Stimulated activated CD8-positive, alpha-beta memory T cell treated with anti-CD3 and anti-CD28 coated beads, Interleukin-4, amount 100 ng/mL, for 4 hours (primary cell): Measurements from ENCODE around the gene MGLL.

Experiments used
- DNase-seq, 2 donors: peaks; one replicate each; pipeline ENCODE4 v3.0.0-alpha.2; 2020; ENCODE audit warnings: low read depth in 2 of 2, low spot score in 1 of 2

Gene MGLL

DNA sequence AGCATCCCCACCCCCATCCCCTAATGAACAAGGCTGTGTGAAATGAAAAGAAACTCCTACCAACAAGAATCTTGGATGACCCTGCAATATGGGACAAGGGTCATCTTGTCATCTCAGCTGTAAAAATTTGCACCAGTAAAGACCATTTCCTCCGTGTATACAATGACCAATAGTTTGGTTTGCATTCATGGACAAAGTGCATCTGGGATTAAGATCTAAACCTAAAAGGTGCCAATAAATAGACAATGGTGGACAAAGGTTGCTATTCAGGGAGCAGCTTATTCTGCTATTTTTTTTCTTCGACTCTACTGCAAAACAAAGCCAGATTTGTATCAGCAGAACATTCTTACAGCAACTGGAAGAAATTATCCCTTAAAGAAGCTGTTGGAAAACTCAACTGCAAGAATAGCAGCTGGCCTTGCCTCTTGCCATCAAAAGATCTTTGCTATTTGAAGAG is 8.0 kb downstream of the MGLL start:
- DNase-seq: no peak

DNA sequence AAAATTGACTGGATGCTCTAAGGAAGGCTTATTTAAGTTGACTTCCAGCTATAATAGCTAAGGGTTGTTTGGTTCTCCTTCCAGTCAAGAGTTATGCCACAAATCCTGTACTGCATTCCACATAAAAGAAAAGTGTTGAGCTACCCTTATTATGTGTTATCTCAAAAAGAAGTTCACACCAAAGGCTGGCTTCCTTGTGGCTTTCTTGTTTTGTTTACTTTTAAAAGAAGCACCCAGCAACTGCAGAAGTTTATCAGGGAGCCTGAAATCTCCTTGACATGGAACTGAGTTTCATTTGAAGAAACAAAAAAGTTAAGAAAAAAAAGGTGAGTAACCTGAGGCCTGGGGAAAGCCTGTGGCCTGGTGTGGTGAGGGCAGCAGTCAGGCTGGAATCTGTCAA is 10.2 kb downstream of the MGLL start:
- DNase-seq: no peak

DNA sequence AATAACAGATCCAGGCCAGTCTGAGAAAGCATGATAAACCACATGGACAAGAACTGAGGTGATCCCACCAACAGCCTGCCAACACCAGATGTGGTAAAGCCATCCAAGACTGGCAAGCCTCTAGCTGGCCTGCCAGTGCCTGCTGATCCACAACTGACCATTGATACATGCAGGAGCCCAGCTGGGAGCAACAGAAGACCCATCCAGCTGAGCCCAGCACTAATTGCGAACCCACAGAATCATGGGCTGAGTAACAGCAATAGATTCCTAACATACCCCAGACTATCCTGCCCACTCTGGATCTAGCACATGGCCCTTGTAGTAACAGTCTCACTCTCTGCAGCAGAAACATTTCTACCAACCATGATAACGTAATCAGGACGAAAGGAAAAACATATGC is 10.6 kb downstream of the MGLL start:
- DNase-seq: no peak

DNA sequence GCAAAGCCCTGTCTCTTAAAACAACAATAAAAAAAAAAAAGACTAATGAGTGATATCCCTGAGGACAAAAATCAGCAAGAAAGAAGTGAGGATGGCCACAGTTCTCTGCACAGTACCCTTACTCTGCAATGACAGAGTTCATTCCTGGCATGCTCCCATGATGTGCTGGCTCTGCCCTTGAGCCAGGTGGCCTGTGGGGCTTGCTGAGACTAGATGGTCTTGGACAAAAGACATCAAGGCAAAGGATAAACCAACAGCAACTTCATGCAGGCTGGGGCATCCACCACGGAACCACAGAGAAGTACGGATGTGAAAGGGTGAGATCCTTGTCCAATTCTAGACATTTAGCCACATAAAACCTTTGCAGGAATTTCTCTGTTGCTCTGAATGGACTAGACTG is 12.7 kb downstream of the MGLL start:
- DNase-seq: no peak

DNA sequence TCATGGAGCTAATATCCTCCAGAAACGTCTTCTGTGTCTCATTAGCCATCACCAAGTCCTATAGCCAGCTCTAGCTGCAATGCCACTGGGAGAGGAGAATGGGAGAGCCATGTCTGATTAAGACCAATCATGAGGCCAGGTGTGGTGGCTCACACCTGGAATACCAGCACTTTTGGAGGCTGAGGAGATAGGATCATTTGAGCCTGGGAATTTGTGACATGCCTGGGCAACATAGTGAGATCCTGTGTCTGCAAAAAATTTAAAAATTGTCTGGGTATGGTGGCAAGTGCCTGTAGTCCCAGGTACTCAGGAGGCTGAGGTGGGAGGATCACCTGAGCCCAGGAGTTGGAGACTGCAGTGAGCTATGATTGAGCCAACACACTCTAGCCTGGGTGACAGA is 13.1 kb downstream of the MGLL start:
- DNase-seq: no peak

DNA sequence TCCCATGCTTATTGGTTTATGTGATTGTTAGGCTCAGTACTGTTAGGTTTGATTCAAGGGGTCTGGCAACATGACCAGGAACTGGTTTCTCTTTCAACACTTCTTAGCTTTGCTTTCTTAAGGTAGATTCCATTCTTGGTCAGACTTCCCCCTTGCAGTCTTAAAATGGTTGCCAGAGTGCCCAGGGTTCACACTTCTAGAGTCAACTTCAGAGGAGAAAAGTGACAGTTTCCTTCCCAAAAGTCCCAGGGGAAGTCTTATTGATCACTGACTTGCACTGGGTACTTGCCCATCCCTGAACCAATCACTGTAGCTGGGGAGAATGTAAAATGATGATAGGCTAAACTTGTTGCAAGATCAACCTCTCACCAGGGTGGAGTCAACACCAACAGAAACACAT is 14.1 kb downstream of the MGLL start:
- no peak for DNase-seq

DNA sequence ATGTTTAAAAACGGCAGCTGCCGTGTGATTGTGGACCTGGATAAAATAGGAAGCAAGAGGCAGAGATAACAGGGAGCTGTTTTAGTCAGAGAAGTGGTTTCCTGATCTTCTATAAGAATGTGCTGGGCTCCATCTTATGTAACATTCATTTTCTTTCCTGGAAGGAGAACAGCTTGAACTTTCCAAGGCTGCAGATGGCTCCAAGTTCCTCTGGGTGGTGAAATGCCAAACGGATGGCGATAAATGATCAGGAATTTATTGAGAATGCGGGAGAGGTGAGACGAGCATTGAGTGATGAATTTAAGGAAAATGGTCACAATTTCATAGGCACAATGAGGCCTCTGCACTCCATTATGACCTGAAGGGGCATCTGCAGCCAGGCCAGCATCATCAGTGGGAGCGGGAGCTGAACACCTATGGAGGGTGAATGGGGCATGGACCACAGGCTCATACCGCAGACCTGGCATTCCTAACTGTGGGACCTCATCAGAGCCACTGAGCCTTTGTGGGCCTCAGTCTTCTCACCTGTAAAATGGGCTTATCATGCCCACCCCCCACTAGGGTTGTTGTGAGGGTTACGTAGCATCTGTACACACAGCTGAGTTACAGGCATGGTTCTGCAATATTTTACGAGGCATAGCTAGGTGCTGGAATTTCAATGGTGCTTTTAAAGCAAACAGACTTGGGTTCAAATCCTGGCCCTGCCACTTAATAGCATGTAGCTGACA is 17.1 kb downstream of the MGLL start:
- DNase-seq: no peak

DNA sequence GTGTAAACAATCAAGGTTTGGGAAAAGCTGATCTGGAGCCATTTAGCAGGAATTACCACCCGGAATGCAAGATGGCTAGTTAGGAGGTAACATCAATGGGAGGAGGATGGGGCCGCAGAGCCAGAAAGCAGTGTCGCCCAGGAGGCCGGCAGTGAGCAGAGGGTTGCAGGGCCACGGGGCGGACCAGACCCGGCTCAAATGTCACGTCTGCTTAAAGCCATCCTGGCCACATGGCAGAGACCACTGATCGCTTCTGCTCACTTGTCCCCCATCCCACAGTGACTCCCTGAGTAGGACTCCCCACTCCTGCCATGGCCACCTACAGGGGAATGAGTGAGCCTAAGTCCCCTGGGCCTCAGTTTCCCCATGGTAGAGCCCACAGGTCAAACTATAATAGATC is 18.2 kb downstream of the MGLL start:
- no peak for DNase-seq

DNA sequence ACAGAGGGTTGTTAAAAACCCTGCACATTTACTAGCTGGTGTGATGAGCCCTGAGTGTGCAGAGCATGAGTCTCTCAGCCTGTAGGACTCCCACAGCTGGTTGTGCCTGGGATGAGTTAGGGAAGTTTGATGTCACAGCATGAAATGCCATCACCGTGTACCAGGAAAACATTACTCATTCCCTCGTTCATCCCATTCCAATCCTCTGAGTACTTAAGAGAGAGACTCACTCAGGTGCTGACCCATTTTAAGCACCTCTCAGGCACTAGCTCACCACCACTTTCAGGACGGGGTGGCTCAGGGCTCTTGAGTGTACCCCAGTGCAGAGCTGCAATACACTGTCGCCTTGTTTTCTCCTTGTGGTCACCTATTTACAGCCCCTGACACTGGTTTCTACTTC is 18.7 kb downstream of the MGLL start:
- DNase-seq: no peak

DNA sequence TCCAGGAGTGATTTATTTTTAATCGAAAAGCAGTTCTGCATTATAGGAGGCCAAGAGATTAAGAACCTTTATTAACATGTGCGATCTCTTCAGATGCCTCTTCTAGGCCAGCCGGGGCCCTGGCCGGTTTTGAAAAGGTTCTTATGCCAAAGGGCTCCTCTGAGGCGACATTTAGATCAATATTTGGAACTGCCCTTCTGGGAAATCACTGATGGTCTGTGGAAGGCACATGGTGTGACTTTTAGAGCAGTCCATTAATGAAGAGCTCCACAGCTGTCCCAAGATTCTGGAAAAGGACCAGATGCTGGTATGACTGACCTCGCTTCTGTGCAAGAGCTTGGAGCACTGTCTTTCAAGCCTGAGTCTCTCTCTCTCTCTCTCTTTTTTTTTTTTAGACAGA is 19.7 kb downstream of the MGLL start:
- no peak for DNase-seq

DNA sequence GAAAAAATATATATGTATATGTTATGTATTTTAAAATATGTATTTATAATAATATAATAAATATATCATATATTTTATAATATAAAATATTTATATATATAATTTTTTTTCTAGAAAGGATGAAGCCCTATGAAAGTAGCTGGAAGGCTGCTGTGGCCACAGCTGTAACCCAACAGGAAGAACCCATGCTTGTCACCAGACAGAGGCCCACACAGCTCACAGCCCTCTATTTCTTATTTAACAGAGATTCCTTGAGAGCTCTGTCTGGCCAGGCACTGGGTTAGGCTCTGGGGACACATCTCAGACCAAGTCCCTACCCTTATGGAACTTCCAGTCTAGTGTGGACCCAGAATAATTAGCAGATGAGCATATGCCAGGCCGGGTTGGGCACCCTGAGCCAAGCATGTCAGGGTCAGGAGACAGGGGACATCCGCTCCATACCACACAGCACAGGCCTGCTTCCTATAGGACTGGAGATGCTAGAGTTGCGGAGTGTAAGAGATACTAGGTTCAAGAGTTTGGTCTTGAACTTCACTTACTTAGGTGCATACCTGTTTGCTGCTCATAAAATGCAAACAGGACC is 20.5 kb downstream of the MGLL start:
- no peak for DNase-seq

DNA sequence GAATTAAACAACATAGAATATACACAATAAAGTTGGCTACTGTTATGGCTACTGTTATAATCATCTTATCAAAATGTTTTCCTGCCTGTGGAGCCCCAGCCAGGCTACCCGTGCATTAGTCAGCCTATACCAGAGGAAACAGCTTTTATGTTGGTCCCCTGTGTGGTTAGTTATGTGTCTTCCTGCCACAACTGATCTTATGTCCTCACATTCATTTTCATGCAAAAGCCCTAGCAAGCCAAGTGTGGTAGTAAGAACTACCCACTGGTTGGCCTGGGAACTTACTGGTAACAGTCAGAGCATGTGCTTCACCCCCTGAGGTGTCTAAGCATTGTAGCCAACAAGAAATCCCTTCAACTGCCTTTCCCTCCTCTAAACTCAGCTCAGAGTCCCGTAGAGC is 21.8 kb downstream of the MGLL start:
- no peak for DNase-seq

DNA sequence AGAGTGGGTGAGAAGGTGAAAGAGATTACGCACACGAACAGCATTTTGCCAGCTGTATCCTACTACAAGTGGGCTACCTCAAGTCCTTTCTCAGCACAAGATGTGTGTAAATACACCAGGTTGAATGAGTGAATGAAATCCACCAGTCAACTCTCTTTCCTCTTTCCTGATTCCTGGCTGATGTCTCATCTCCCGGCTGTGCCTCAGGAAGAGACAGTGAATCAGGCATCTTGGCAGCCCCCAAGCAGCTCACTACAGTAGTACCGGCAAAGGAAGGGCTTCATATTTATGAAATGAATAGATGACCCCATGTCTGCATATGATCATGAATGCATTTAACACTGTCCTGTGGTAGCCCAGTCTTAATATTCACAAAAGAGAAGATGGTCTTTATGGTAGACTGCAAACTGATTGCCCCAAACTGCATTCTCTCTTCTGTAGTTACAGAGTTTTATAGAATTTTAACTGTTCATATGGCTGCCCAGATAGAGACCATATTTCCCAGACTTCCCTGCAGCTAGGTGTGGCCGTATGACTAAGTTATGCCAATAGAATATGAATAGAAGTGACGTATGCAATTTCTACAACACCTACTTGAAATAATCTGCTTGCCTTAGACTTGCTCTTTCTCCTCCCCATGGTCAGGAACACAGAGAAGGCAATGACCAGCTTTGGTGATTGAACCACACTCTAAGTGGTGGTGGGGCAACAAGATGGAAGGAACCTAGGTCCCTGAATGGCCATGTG is 22.7 kb downstream of the MGLL start:
- no peak for DNase-seq

DNA sequence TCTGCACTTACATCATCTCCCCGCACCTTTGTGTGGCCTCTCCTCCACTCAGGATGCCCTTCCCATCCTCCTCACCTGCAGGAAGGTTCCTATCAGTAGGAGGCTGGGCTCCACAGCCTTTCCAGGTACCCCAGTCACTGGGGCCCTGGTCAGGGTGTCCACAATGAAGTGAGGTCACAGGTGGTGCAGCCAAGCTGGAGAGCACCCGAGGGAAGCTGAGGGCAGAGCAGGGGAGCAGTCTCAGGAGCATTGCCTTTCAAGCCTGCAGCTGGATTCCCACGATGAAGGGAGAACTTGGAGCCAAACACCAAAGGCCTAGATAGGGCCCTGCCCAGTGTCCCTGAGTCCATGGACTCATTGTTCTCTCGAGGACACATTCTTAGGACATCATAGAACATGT is 23.6 kb downstream of the MGLL start:
- no peak for DNase-seq

DNA sequence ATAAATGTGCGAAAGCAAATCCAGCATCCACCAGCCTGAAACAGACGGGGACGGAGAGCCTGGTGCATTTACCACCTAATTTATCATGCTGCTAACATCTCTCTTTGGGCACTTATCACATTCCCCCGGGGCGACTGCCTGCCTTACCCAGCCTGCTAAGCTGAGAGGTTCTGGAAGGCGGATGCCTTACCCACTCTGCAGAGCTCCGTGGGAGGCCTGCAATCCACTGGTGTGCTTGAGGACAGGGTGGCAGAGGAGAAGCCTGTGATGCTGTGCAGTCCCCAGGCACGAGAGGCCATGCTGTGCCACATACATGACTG is 25.5 kb downstream of the MGLL start:
- DNase-seq: no peak

DNA sequence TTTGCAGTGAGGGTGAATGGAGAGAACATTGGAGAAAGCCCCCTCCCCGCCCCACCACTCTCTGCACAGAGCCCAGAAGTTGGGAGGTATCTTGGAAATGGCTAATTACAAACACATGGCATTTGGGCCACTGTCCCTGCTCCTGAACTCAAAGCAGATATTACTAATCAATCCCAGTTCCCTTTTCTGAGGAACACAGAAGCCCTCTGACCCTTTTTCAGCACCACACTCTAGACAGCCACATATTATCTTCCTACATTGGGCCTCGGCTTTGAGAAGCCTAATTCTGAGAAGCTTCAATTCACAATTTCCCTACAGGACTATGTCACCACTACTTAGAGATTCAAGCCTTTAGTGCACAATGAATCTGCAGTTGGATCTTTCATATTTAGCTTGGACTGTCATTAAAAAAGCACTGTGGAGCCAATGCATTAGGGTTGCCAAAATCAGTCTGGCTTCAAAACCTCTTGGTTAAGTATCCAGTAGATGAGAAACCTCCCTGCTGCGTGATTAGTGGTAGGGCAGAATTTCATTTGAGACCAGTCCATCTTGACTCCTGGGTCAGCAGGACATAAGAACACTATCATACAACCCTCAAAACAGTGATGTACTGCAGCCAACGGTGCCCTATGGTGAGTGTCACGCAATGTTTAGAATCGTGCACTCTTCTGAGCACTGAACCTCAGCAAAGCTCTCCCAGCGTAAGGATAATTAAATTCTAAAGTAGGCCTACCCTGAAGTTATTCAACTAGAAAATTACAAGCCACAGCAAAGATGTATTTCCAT is 26.1 kb downstream of the MGLL start:
- DNase-seq: no peak

DNA sequence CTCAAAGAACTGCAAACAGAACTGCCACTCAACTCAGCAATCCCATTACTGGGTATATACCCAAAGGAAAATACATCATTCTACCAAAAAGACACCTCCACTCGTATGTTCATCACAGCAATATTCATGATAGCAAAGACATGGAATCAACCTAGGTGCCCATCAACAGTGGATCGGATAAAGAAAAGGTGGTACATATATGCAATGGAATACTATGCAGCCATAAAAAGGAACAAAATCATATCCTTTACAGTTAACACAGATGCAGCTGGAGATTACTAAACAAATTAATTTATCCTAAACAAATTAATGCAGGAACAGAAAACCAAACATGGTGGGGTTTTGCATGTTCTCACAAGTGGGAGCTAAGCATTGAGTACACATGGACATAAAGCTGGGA is 27.3 kb downstream of the MGLL start:
- no peak for DNase-seq

DNA sequence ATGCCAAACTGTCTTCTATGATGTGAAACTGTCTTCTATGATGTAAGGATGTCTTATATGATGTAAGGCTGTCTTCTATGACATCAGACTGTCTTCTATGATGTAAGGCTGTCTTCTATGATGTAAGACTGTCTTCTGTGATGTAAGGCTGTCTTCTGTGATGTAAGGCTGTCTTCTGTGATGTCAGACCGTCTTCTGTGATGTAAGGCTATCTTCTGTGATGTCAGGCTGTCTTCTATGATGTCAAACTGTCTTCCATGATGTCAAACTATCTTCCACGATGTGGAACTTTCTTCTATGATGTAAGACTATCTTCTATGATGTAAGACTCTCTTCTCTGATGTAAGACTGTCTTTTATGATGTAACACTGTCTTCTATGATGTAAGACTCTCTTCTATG is 27.9 kb downstream of the MGLL start:
- DNase-seq: no peak

DNA sequence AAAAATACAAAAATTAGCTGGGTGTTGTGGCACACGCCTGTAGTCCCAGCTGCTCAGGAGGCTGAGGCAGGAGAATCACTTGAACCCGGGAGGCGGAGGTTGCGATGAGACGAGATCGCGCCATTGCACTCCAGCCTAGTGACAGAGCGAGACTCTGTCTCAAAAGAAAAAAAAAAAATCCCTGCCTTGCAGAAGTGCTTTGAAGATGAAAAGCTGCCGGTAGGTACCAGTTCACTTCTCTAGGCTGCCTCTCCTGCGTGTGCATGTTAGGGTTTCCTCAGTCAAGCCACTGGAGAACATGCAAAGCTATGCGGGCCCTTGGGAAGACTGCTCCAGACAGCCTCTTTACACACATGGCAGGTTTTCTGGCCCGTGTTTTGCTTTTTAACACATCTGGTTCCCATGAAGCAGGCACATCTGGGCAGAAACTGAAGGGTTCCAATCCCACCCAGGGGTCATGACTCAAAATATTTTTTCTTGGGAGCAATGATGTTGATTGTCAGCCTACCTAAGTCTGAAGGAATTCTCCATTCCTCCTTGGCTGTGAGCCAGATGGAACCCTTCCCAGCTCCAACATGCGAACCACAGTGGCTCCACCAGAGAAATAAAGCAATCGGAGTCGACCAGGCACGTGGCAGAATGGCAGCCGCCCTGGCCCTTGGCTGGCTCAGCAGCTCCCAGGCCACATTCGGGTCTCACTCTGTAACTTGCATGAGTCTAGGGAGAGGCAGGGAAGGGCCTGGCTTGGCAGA is 29.6 kb downstream of the MGLL start:
- no peak for DNase-seq

DNA sequence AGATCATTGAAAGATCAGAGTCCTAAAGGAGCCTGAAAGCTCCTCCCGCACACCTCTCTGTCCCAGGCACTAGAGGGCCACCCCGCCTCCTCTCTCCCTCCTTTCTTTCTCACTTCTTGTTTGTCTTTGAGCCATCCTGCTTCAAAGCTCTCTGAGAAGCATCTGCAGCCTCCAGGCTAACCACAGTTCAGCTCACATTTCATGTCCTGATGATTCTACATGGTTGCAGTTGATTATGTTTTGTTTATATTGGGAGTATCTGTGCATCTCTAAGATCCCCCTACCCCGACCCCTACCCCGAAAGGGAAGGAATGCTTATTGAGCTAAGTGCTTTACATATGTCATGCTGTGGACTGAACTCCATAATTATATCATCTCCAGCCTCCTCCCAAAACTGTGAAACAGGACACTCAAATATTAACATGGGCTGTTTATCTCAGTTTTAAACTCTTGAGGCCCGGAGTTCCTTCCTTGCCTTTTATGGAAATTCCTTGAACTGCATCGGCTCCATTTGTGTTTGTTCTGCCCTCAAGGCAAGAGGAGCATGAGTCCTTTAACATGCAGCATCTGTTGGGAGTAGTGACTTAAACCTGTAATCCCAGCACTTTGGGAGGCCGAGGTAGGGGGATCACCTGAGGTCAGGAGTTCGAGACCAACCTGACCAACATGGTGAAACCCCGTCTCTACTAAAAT is 30.9 kb downstream of the MGLL start:
- no peak for DNase-seq

DNA sequence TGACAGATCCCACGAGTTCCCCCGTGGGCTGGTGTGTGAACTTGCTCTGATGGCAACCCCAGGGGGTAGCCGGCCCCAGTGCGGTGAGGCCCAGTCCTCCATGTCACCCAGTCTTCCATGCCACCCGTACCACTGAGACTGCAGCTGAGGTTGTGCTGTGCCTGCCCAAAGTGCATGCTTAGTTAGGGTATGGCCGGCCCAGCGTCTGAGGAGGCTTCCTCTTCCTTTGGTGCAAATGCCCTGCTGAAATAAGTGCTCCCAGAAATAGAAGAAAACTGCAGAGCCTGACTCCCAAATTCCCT is 31.5 kb downstream of the MGLL start:
- no peak for DNase-seq
